CD1c-positive myeloid dendritic cell (primary cell): ENCODE results near the gene SNRPA.
"Not testable (repeated sequence)": the region's sequence is repeated elsewhere in the genome, so short reads cannot be mapped to it uniquely, and the experiment has no call there.

Source experiments
- DNase-seq: peaks from one replicate; pipeline ENCODE4 v3.0.0-alpha.2; 2016; ENCODE audit errors: extremely low spot score

The SNRPA gene

DNA sequence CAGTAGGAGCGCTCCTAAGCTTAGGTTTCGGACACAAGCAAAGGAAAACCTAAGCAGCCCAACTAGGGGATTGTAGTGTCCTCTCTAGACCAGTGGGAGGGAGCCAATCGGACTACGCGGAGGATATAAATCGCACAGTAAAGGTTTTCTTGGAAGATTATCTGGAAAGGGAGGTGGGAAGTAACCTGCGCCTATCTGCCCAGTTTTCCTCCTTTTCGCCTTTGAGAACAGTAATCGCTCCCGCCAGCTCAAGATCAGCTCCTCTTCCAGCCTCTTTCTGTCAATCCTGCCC is 26.6 kb downstream of the SNRPA start:
- DNase-seq = no peak

DNA sequence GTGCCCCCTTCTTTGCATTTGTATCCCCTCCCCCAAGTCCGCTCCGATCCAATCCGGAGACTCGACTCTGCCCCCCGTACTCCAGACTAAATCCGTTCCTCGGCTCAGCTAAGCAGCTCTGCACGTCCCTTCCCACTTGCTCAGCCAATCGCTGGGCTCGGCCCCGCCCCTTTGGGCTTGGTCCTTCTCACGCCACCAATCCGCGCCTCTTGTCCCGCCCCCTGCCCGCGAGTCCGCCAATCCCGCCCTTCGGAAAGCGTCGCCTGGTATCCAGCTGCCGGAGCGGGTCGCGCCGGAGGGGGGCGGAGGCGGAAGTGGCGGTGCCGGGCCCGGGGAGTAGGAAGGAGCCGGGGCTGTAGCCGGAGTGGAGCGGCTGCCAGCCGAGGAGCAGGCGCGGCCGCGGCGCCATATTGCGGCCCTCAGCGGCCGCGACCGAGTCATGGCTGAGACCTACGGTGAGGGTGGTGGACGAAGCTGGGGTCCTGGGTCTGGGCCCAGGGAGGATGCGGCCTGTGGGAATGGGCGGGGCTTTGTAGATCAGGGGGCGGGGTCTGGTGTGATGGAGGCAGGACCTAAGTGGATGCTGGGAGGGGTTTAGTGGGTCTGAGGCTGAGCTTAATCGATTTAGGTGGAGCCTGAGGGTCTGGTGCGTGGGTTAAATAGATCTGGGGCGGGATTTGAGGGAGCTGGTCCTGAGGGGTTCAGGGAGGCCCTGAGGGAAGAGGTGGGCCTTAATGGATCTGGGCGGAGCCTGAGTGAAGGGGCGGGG is 27.1 kb downstream of the SNRPA start, which contains the start of gene RAB4B:
RAB4B (plus strand) TSS at position 311 of the 769 bp plus-strand sequence; CDS start at position 440, 129 bp downstream.
- peak; percentile 100 for DNase-seq

DNA sequence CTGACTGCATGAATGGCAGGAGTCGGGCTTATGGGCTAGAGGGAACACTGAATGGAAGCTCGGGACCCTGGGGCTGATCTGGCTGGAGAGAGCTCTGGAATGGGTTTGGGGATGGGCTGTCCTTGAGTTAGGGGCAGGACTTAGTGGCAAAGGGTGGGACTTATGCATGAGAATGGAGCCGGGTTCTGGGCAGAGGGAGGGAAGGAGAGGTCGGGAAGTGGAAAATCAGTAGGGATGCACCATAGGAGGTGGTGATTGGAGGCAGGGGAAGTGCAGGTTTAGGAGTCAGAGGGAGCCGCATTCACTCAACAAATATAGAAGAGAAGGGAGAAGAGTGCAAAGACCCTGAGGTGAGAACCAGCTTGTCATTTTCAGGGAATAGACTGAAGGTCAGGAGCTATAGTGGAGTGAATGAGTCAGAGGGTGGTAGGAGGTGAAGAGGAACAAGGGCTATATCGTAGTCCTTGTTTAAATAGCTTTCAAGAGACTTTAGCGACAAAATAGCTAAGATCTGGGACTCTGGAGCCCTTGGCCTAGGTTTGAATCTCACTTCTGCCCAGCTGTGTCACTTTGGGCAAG is 27.8 kb downstream of the SNRPA start:
- peak; percentile 61 for DNase-seq

DNA sequence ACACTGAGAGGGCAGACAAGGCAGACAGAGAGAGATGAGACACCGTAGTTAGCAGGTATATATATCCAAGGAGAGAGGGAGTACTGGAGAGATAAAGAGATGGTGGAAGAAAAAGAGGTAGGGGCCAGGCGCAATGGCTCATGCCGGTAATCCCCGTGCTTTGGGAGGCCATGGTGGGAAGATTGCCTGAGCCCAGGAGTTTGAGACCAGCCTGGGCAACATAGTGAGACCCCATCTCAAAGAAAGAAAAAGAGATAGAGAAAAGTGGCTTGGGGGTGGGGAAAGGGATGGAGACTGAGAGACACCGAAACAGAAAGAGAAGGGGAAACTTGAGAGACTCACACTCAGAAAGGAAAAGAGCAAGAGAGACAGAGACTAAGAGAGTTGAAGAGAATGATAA is 29.6 kb downstream of the SNRPA start:
- DNase-seq = no peak

DNA sequence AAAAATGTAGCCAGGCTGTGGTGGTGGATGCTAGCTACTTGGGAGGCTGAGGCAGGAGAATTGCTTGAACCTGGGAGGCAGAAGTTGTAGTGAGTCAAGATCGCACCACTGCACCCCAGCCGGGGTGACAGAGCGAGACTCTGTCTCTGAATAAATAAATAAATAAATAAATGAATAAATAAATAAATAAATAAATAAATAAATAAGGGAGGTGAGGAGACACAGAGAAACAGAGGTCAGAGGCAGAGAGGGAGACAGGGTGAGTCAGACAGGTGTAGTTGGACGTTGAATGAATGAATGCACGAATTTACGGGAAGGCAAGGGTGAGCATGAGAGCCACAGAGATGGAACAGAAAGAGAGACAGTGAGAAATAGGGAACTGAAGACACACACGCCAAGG is 30.1 kb downstream of the SNRPA start:
- no peak for DNase-seq

DNA sequence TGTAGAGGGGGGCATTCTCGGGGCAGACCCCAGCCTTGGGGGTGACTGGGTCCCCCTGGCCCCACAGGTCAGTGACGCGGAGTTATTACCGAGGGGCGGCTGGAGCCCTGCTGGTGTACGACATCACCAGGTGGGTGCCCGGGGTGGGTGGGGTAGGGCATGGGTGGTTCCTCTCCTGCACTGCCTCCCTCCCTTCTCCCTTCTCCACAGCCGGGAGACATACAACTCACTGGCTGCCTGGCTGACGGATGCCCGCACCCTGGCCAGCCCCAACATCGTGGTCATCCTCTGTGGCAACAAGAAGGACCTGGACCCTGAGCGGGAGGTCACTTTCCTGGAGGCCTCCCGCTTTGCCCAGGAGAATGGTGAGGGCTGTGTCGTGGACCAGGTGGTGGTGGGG is 32.7 kb downstream of the SNRPA start:
- no peak for DNase-seq

DNA sequence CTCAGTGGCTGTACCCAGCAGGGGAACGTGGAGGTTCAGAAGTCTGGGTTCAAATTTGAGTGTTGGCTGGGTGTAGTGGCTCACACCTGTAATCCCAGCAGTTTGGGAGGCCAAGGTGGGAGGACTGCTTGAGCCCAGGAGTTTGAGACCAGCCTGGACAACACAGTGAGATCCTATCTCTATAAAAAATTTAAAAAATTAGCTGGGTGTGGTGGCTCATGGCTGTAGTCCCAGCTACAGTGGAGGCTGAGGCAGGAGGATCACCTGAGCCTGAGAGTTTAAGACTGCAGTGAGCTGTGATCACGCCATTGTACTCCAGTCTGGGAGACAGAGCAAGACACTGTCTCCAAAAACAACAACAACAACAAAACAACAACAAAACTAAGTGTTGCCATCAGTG is 33.1 kb downstream of the SNRPA start:
- DNase-seq = not testable (repeated sequence)

DNA sequence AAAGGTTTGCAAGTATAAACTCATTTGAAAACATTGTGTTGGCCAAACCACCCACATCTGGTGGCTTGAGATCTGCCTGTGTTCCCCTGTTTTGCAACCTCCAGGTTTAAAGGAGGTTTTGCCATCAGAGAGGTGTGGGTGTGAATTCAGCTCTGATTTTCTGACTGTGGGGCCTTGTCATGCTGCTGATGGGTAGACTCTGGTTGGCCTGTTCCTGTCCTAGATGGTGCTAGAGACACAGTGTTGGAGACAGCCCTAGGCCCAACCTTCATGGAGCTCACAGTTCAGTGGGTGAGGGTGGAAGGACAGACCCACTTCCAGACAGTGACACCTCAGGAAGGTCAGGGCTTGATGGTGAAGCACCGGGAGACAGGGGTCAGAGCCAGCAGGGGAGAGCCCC is 34.5 kb downstream of the SNRPA start:
- no peak for DNase-seq

DNA sequence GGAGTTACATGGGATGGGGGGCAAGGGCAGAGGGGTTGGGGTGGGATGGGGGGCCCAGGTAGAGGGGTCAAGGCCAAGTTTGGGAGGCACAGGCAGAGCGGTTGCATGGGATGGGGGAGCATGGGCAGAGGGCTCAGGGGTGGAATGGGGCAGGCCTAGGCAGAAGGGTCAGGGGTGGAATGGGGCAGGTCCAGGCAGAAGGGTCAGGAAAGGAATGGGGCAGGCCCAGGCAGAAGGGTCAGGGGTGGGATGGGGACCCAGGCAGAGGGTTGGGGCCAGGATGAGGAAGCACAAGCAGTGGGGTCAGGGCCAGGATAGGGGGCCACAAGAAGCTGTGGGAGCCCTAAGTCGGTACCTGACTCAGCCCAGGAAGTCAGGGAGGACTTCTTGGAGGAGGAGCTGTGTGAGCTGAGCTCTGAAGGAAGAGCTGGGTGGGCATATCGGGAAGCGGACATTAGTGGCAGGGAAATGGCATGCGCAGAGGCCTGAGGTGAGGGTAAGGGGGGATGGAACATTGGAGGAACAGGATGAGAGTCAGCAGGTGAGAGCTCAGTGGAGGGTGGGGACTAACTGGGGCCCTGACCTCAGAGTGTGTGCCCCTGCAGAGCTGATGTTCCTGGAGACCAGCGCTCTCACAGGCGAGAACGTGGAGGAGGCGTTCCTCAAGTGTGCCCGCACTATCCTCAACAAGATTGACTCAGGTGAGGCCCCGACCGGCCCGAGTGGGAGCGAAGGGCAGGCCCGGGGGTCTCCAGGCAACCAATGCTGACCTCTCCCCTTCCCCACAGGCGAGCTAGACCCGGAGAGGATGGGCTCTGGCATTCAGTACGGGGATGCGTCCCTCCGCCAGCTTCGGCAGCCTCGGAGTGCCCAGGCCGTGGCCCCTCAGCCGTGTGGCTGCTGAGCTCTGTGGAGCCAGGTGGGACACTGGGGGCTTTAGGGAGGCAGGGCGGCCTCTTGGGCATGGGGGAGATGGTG is 35.3 kb downstream of the SNRPA start:
- no peak for DNase-seq

DNA sequence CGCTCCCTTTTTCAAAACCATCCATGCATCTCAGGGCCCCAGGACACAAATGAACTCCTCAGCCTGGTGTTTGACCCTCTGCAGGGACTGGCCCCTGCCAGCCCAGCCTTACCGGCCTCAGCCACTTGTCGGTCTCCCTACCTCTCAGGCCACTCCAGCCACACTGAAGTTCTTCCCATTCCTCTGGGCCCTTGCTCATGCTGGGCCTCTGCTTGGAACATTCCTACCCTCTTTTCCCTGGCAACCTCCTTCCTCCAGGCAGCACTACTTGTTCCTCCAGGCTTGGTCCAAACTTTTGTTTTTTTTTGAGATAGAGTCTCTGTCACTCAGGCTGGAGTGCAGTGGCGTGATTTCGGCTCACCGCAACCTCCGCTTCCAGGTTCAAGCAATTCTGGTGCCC is 40.3 kb downstream of the SNRPA start:
- no peak for DNase-seq

DNA sequence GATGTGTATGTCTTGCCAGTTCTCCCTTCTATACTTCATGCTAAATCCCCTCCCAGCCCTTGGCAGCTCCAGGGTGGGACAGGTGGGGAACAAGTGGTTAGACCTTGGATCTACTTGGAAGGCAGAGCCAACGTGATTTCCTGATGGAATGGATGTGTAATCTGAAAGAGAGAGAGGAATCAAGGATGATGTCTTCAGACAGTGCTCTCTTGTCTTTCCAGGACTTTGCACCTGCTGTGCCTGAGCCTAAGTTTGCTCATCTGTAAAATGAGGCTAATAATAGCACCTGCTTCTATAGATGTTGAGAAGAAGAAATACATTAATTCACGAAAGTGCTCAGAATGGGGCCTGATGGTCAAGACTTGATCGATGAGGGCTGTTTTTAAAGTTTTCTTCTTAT is 41.0 kb downstream of the SNRPA start:
- no peak for DNase-seq

DNA sequence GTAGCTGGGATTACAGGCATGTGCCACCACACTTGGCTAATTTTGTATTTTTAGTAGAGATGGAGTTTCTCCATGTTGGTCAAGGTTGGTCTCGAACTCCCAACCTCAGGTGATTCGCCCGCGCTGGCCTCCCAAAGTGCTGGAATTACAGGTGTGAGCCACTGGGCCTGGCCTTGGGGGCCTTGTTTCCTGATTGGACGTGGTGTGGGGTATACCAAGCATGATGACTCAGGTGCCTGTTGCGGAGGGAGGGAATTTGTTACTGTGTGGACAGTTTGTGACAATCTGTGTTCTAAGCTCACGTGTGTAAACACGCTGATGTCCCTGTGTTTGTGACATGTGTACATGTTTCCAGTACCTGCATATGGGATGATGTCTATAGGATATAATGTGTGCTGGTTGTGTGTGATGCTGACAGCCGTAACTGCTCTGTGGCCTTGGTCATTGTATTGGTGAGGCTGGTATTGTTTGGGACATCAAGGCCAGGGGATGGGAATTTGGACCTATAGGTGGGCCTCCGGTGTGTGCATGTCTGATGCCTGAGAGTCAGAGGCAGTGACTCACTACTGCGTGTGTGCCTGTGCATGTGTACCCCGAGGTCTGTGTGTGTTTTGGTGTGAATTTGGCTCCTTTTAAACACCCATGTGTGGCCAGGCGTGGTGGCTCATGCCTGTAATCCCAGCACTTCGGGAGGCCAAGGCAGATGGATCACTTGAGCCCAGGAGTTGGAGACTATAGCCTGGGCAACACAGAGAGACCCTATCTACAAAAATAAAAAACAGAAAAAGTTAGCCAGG is 46.4 kb downstream of the SNRPA start:
- no peak for DNase-seq

DNA sequence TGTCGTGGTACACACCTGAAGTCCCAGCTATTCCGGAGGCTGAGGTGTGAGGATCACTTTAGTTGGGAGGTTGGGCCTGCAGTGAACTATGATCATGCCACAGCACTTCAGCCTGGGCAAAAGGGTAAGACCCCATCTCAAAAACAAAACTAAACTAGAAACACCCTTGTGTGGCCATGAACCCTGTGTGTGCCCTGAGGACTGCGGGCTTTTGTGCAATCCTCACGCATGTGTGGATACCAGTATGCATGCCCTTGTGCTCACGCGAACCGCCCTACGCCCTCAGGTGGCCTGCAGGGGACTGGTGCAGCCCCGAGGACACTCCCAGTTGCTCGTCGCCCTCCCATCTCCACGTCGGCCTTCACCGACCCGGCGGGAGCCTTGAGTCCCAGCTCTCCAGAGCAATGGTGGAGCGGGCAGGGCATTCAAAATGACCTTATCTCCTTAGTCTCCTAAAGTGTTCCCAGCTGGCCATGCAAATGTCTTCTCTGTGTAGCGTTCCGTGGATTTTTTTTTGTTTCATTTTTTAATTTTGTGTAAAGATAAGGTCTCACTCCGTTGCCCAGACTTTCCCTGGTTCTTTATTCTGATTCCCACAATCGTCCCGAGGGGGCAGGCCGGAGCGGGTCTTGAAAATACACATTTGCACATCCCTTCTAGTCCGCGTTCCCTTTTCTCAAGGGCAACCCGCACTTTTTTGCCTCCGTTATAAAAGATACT is 47.1 kb downstream of the SNRPA start:
- peak; percentile 71 for DNase-seq

DNA sequence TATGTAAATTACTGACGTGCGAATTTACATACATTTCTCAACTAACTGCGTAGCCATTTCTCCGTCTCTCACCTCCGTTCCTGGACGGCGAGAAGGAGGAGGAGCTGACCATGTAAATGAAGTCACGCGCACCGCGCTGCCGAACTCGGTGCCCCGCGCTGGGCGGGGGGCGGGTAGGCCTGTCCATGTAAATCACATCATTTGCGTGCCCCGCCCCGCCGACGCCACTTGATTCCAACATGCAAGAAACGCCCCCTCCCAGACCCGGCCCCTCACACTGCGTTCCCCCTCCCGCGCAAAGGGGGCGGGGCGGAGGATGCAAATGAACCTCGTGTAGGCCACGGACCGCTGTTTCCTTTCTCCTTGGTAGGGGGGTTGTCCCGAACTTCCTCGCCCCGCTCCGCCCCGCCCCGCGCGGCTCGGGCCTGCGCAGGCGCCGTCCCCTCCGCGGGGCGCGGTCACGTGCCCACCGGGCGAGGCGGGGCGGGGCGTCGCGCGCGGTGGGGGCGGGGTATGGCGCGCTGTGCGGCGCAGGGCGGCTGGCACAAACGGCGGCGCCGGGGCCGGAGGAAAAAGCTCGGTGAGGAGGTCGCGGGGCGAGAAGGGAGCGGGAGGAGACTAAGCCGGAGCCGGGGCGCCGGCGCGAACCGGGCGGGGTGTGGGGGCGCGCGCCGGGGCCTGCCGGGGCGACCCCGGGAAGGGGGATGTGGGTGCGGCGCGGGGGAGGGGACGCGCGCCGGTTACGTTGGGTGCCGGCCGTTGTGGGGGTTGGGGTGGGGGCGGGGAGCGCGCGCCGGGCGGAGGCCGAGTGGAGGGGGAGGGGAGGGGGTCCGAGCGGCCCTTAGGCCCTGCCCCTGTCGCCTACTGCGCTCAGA is 47.9 kb downstream of the SNRPA start, which contains the start of gene EGLN2:
EGLN2 (plus strand) TSS at position 509 of the 875 bp plus-strand sequence. CDS start 1,382 bp downstream, outside the sequence.
- DNase-seq = peak; percentile 100

DNA sequence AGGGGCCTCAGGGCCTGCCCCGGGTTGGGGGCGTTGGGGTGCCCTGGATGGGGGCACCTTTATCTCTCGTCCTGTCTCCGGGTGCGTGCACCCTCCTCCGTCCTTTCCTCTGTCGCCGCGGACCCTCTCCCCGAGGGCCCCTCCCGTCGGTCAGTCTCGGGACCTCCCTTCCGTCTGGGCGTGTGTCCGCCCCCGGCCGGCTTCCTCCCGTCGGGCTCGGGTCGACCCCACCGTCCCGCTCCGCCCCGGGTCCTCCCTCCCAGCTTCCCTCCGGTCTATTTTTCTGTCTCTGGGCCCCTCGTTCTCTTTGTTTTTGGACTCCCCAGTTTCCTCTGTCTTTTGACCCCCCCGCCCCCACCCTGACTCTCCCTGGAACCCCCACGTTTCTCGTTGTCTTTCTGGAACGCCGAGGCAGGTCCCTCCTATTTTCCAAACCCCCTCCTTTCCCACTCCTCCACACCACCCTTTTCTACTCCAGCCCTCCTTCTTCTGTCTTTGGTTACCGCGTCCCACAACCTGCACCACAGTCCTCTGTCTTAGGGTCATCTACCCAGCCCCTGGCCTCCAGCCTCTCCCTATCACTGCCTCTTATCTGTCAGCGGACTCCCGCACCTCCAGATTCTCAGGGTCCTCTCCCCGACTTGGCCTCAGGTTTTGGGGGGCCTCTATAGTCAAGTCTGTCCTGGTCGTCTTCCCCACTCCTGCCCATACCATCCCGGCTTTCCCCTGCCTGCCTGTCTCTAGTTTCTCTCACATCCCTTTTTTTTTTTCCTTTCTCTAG is 48.7 kb downstream of the SNRPA start:
- DNase-seq = peak; percentile 62

DNA sequence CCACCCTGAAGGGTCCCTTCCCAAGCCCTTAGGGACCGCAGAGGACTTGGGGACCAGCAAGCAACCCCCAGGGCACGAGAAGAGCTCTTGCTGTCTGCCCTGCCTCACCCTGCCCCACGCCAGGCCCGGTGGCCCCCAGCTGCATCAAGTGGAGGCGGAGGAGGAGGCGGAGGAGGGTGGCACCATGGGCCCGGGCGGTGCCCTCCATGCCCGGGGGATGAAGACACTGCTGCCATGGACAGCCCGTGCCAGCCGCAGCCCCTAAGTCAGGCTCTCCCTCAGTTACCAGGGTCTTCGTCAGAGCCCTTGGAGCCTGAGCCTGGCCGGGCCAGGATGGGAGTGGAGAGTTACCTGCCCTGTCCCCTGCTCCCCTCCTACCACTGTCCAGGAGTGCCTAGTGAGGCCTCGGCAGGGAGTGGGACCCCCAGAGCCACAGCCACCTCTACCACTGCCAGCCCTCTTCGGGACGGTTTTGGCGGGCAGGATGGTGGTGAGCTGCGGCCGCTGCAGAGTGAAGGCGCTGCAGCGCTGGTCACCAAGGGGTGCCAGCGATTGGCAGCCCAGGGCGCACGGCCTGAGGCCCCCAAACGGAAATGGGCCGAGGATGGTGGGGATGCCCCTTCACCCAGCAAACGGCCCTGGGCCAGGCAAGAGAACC is 49.5 kb downstream of the SNRPA start:
- no peak for DNase-seq

DNA sequence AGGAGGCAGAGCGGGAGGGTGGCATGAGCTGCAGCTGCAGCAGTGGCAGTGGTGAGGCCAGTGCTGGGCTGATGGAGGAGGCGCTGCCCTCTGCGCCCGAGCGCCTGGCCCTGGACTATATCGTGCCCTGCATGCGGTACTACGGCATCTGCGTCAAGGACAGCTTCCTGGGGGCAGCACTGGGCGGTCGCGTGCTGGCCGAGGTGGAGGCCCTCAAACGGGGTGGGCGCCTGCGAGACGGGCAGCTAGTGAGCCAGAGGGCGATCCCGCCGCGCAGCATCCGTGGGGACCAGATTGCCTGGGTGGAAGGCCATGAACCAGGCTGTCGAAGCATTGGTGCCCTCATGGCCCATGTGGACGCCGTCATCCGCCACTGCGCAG is 50.0 kb downstream of the SNRPA start:
- DNase-seq = no peak

DNA sequence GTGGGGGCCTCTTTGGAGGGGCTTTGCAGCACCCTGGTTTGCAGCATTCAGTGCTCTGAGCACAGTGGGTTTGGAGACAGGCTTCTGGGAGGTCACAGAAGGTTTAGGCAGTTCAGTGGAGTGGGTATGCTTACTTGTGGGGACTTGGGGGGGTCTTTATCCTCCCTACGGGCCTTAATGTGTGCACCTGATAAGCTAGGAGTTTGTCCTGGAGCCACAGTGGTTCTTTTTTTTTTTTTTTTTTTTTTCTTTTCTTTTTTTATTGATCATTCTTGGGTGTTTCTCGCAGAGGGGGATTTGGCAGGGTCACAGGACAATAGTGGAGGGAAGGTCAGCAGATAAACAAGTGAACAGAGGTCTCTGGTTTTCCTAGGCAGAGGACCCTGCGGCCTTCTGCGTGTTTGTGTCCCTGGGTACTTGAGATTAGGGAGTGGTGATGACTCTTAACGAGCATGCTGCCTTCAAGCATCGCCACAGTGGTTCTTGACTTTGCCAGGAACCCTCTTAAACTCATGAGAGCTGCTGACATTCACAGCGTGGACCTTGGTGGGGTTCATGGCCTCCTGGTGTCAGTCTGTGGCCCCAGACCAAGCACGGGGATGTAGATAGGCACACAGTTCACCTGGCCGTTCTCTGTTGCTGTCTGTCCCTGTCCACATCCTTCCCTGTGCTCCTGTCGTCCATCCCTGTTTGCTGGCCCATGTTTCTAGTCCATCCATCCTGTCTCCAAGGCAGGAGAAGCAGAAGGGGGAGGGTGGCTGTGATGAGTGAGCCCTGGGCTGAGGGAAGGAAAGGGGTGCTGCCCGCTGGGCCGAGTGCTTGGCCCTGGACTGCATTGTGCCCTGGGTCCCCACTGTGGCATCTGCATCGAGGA is 50.7 kb downstream of the SNRPA start:
- no peak for DNase-seq
